Renal cortex interstitium (tissue), 11 donors: ENCODE measurements around the gene NPVF. TPM values are rescaled to one million over a fixed set of nuclear protein-coding genes. Genes with fewer than 3 reads are reported as not detected.

Experiments
- DNase-seq, 11 donors: peaks; one replicate each; pipeline ENCODE4 v3.0.0-alpha.2; 2013; ENCODE audit warnings: low read depth in 9 of 11, low spot score in 4 of 11; ENCODE audit errors: extremely low read depth in 1 of 11
- polyA plus RNA-seq, 3 donors: library from polyadenylated mRNA; unstranded; fragments of 120-200 nt; gene quantifications; one replicate each; pipeline ENCODE4 v1.2.1, GENCODE V29; 2013; ENCODE audit not compliant: insufficient read length in 3 of 3

The NPVF gene
- polyA plus RNA-seq, 3 donors: 0.09 TPM; not detected in 2

- no peak for DNase-seq
These were observed 47.3 kb downstream of the NPVF start for GRCh38 chr7:25180946-25181345.

GRCh38 chr7:25180592-25180923 is 47.7 kb downstream of the NPVF start:
- DNase-seq: peak in 2 of 11 donors; percentile 5 to 7

- DNase-seq: peak; percentile 51 to 86 (median 76)
These were observed 48.3 kb downstream of the NPVF start for GRCh38 chr7:25179771-25180591.

- peak in 1 of 11 donors; percentile 7 for DNase-seq
These were observed 49.0 kb downstream of the NPVF start for GRCh38 chr7:25179325-25179724.

Other genes starting within 250 kb of the NPVF start
- gene OSBPL3, start 248.3 kb downstream of the NPVF start, polyA plus RNA-seq: 10 to 100 TPM; 14.3 to 30.2 (median 19.8) TPM
- 100 to 1,000 TPM; 156 to 166 (median 166) TPM for gene CYCS, start 103.2 kb downstream of the NPVF start, polyA plus RNA-seq